ENCODE measurements around the gene COPG2. TPM values are rescaled to one million over a fixed set of nuclear protein-coding genes. Genes with fewer than 3 reads are reported as not detected.

Gene COPG2
- total RNA-seq, 1 donor from 2014 or later: 36.8 TPM

DNA sequence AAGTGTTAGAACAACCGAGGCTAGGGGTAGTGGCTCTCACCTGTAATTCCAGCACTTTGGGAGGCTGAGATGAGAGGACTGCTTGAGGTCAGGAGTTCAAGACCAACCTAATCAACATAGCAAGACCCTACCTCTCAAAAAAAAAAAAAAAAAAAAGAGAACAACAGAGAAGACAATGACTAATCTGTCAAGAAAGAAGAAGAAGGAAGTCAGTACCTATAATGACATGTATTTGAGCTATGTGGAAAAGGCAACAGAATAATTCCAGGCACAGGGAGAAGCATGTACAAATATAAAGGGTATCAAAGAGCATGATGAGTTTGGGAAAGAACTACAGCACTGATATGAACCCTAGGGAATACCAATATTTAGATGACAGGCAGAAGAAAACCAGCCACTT lies 27.5 kb downstream of the COPG2 start:
- peaks cover 2% of the 10 kb centered on the region for H3K4me1 Mint-ChIP-seq (ENCODE audit: low read depth, unreplicated experiment)
- no peaks in the 10 kb centered on the region for H3K27me3 Mint-ChIP-seq (ENCODE audit: unreplicated experiment)
- H3K36me3 Mint-ChIP-seq (ENCODE audit: unreplicated experiment): peaks cover 26% of the 10 kb centered on the region
- H3K27ac Mint-ChIP-seq (ENCODE audit: unreplicated experiment): no peak overlapping the region
- peaks cover 10% of the 10 kb centered on the region for H3K9me3 Mint-ChIP-seq (ENCODE audit: unreplicated experiment)
- H3K4me3 Mint-ChIP-seq (ENCODE audit: unreplicated experiment): no peak overlapping the region
- DNase-seq: no peak
- TF ChIP-seq, protein P1, sequence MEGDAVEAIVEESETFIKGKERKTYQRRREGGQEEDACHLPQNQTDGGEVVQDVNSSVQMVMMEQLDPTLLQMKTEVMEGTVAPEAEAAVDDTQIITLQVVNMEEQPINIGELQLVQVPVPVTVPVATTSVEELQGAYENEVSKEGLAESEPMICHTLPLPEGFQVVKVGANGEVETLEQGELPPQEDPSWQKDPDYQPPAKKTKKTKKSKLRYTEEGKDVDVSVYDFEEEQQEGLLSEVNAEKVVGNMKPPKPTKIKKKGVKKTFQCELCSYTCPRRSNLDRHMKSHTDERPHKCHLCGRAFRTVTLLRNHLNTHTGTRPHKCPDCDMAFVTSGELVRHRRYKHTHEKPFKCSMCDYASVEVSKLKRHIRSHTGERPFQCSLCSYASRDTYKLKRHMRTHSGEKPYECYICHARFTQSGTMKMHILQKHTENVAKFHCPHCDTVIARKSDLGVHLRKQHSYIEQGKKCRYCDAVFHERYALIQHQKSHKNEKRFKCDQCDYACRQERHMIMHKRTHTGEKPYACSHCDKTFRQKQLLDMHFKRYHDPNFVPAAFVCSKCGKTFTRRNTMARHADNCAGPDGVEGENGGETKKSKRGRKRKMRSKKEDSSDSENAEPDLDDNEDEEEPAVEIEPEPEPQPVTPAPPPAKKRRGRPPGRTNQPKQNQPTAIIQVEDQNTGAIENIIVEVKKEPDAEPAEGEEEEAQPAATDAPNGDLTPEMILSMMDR (IDR thresholded peaks at IDR 0.05; ENCODE audit: partially characterized antibody, unreplicated experiment): no peak

DNA sequence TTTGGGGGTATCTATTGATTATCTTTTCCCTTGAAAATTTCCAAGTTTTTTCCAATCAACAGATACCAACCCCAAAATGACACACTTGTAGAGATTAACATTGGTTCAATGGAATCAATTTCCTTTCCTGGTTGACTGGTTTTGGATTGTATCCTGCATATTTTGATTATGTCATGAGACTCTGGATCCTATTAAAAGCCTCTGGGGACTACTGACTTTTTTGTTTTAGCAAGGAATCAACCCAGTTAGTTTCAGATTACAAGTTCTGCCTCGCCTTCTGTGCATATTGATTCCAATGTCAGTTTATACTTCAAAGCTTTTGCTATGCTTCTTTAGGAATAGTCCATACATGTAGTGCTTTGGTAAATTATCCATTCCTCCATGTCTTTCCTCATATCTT lies 29.2 kb downstream of the COPG2 start:
- TF ChIP-seq, protein P1 (IDR thresholded peaks at IDR 0.05; ENCODE audit: partially characterized antibody, unreplicated experiment): no peak
- H3K27ac Mint-ChIP-seq (ENCODE audit: unreplicated experiment): no peak overlapping the region
- H3K9me3 Mint-ChIP-seq (ENCODE audit: unreplicated experiment): peaks cover 18% of the 10 kb centered on the region
- H3K36me3 Mint-ChIP-seq (ENCODE audit: unreplicated experiment): peaks cover 33% of the 10 kb centered on the region
- peaks cover 2% of the 10 kb centered on the region for H3K4me1 Mint-ChIP-seq (ENCODE audit: low read depth, unreplicated experiment)
- no peak overlapping the region for H3K4me3 Mint-ChIP-seq (ENCODE audit: unreplicated experiment)
- DNase-seq: no peak
- no peaks in the 10 kb centered on the region for H3K27me3 Mint-ChIP-seq (ENCODE audit: unreplicated experiment)

DNA sequence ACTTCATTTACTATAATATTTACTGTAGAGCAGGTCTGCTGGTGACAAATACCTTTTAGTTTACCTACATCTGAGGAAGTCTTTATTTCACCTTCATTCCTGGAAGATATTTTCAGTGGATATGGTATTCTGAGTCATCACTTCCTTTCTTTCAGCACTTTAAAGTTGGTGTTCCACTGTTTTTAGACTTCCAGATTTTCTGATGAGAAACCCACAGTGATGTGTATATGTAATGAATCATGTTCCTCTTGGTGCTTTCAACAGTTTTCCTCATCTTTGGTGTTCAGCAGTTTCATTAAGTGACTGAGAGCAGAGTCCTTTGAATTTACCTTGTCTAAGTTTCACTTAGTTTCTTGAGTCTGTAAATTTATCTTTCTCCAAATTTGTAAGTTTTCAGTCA lies 36.4 kb downstream of the COPG2 start:
- DNase-seq: no peak
- Mint-ChIP-seq H3K4me3 (ENCODE audit: unreplicated experiment) (no peak overlapping the region), H3K27ac (ENCODE audit: unreplicated experiment) (no peak overlapping the region), H3K27me3 (ENCODE audit: unreplicated experiment) (peaks cover 2% of the 10 kb centered on the region), H3K4me1 (ENCODE audit: low read depth, unreplicated experiment) (no peaks in the 10 kb centered on the region), H3K36me3 (ENCODE audit: unreplicated experiment) (peaks cover 36% of the 10 kb centered on the region), H3K9me3 (ENCODE audit: unreplicated experiment) (peaks cover 12% of the 10 kb centered on the region)
- TF ChIP-seq, protein P1 (IDR thresholded peaks at IDR 0.05; ENCODE audit: partially characterized antibody, unreplicated experiment): no peak

DNA sequence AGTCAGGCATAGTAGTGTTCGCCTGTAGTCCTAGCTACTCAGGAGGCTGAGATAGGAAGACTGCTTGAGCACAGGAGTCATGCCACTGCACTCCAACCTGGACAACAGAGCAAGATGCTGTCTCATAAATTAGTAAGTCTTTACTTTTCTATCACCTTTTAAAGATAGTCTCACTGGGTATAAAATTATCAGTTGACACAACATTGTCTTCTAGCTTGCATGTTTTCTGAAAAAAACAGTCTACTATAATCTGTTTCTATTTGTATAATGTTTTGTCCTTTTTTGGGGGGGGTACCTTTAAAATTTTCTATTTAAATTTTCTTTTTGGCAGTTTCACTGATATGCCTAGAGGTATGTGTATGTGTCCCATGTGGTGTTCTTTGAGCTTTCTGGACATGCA lies 39.6 kb downstream of the COPG2 start:
- H3K36me3 Mint-ChIP-seq (ENCODE audit: unreplicated experiment): peaks cover 34% of the 10 kb centered on the region
- no peaks in the 10 kb centered on the region for H3K9me3 Mint-ChIP-seq (ENCODE audit: unreplicated experiment)
- DNase-seq: no peak
- H3K4me1 Mint-ChIP-seq (ENCODE audit: low read depth, unreplicated experiment): no peaks in the 10 kb centered on the region
- TF ChIP-seq, protein P1 (IDR thresholded peaks at IDR 0.05; ENCODE audit: partially characterized antibody, unreplicated experiment): no peak
- peaks cover 2% of the 10 kb centered on the region for H3K27me3 Mint-ChIP-seq (ENCODE audit: unreplicated experiment)
- H3K4me3 Mint-ChIP-seq (ENCODE audit: unreplicated experiment): no peak overlapping the region
- H3K27ac Mint-ChIP-seq (ENCODE audit: unreplicated experiment): no peak overlapping the region

DNA sequence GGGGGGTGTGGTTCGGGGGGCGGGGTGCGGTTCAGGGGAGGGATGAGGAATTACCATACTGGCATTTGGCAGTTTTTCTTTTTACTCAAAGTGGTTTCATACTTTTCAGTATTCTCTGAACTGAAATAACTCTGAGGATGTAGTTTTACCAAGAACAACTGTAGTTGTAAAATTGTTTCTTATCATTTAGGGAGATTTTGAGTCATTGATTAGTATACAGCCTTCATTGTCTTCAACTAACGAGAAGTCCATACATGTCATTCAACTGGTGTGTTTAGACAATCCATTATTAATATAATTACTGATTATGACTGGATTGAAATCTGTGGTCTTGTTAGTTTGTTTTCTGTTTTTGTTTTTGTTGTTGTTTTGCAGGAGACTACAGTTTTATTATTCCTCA lies 40.8 kb downstream of the COPG2 start:
- H3K27me3 Mint-ChIP-seq (ENCODE audit: unreplicated experiment): peaks cover 2% of the 10 kb centered on the region
- no peak overlapping the region for H3K27ac Mint-ChIP-seq (ENCODE audit: unreplicated experiment)
- DNase-seq: no peak
- no peak overlapping the region for H3K4me3 Mint-ChIP-seq (ENCODE audit: unreplicated experiment)
- H3K36me3 Mint-ChIP-seq (ENCODE audit: unreplicated experiment): peaks cover 37% of the 10 kb centered on the region
- no peaks in the 10 kb centered on the region for H3K4me1 Mint-ChIP-seq (ENCODE audit: low read depth, unreplicated experiment)
- TF ChIP-seq, protein P1 (IDR thresholded peaks at IDR 0.05; ENCODE audit: partially characterized antibody, unreplicated experiment): no peak
- no peaks in the 10 kb centered on the region for H3K9me3 Mint-ChIP-seq (ENCODE audit: unreplicated experiment)
